Sigmoid colon (tissue), 7 donors: ENCODE data around the gene VPS37B. TPM values are rescaled to one million over a fixed set of nuclear protein-coding genes. Genes with fewer than 3 reads are reported as not detected.
A peak's percentile ranks its signal among the peaks of the same experiment; 100 is the strongest.

Experiments
- DNase-seq: peaks from one replicate; pipeline ENCODE4 v3.0.0-alpha.2; 2019
- H3K27ac ChIP-seq, 4 donors: fragments of 200-600 bp; sonication (generic); one replicate each; pipeline ENCODE4 v1.5.1; 2016 to 2019; ENCODE audit warnings: mild to moderate bottlenecking in 1 of 4
- H3K27me3 ChIP-seq, 3 donors: fragments of 200-600 bp; sonication (generic); one replicate each; pipeline ENCODE4 v1.5.1; 2019; ENCODE audit warnings: mild to moderate bottlenecking in 1 of 3
- H3K36me3 ChIP-seq, 4 donors: fragments of 200-600 bp; sonication (generic); one replicate each; pipeline ENCODE4 v1.5.1; 2016 to 2019
- H3K4me1 ChIP-seq, 4 donors: fragments of 200-600 bp; sonication (generic); one replicate each; pipeline ENCODE4 v1.5.1; 2017 to 2019
- H3K4me3 ChIP-seq, 4 donors: fragments of 200-600 bp; sonication (generic); one replicate each; pipeline ENCODE4 v1.5.1; 2017 to 2019; ENCODE audit warnings: mild to moderate bottlenecking in 2 of 4, moderate library complexity in 1 of 4
- H3K9me3 ChIP-seq, 4 donors: fragments of 200-600 bp in 3 of 4; sonication (generic) in 3 of 4; one replicate each; pipeline versions ENCODE4 v1.5.1 to v1.6.1; 2013 to 2019
- CTCF ChIP-seq, 4 experiments: fragments of 450-650 bp in 3 of 4; fragments of 200-600 bp in 1 of 4; IDR thresholded peaks; one replicate each; pipeline ENCODE4 v1.5.1; 2016 to 2019; ENCODE audit warnings: antibody characterized with exemption in 4 of 4, mild to moderate bottlenecking in 3 of 4, moderate library complexity in 2 of 4
- EP300 ChIP-seq, 4 donors: sonication (generic); formaldehyde crosslinking; IDR thresholded peaks; one replicate each; pipeline ENCODE4 v1.6.1; 2017; ENCODE audit warnings: antibody characterized with exemption in 4 of 4
- POLR2A ChIP-seq, 2 donors: fragments of 450-650 bp; IDR thresholded peaks; one replicate each; pipeline ENCODE4 v1.6.1; 2016; ENCODE audit warnings: antibody characterized with exemption in 2 of 2, mild to moderate bottlenecking in 2 of 2, moderate library complexity in 2 of 2
- POLR2AphosphoS5 ChIP-seq, 4 donors: sonication (generic); formaldehyde crosslinking; IDR thresholded peaks; one replicate each; pipeline ENCODE4 v1.6.1; 2017; ENCODE audit warnings: antibody characterized with exemption in 4 of 4
- WGBS, 2 donors: extraction: QIAGEN DNeasy Blood & Tissue Kit; methylation state at CpG; one replicate each; pipeline ENCODE4 v1.1.7; 2013; 5-methylcytosine and 5-hydroxymethylcytosine counted together
- intact Hi-C: fragments of 100-400 bp; cut with DNase I; formaldehyde crosslinking; loops from one replicate; pipeline ENCODE4 v1.15.1; 2023
- polyA plus RNA-seq, 3 donors: library from polyadenylated mRNA; stranded (reverse); fragments of 200-250 nt; gene quantifications; one replicate each; pipeline ENCODE4 v1.2.3, GENCODE V29; 2013
- total RNA-seq, 4 donors: library from RNA; depleted of rRNA; stranded (reverse); fragments of >200 nt; gene quantifications; one replicate each; pipeline ENCODE4 v1.1.0, GENCODE V29; 2016
- donor health status: healthy with polysubstance abuse.
- donor health status: Bipolar disorder and iron deficiency.
- donor health status: healthy.

VPS37B gene
- total and polyA plus RNA-seq, 7 donors: 8.6 to 64.7 (median 17.2) TPM

- Histone ChIP-seq H3K27me3 (no peaks in the 10 kb centered on the region), H3K36me3 (peaks cover 0 to 9% (median 1%) of the 10 kb centered on the region in 4 donors), H3K4me3 (no peak overlapping the region), H3K27ac (peak overlapping the region in 1 of 4 donors; percentile 64), H3K9me3 (no peaks in the 10 kb centered on the region), H3K4me1 (peaks cover 0 to 10% (median 8%) of the 10 kb centered on the region in 4 donors)
- intact Hi-C loops: loop anchor here (2.0 kb wide), 1 partner anchor 375 kb away; no protein-coding TSS in a partner anchor
- 71 to 80% methylated on average over 5 of the region's 5 CpGs for WGBS, 2 donors
- no peak for TF ChIP-seq POLR2A (IDR thresholded peaks at IDR 0.05)
- TF ChIP-seq CTCF (IDR thresholded peaks at IDR 0.05): no peak
- no peak for TF ChIP-seq EP300 (IDR thresholded peaks at IDR 0.05)
- TF ChIP-seq POLR2AphosphoS5 (IDR thresholded peaks at IDR 0.05): no peak
- DNase-seq: no peak
Measured at GRCh38 chr12:122861587-122861970, 34.3 kb downstream of the VPS37B start.

GRCh38 chr12:122860854-122861586, 34.9 kb downstream of the VPS37B start:
- intact Hi-C loops: loop anchor here (1.0 to 2.0 kb wide), 2 partner anchors 91 to 376 kb away; no protein-coding TSS in a partner anchor
- no peak for TF ChIP-seq POLR2A (IDR thresholded peaks at IDR 0.05)
- TF ChIP-seq POLR2AphosphoS5 (IDR thresholded peaks at IDR 0.05): no peak
- no peak for TF ChIP-seq CTCF (IDR thresholded peaks at IDR 0.05)
- no peak for TF ChIP-seq EP300 (IDR thresholded peaks at IDR 0.05)
- peaks cover 0 to 5% (median 0%) of the 10 kb centered on the region in 4 donors for H3K36me3 ChIP-seq
- H3K27me3 ChIP-seq: no peaks in the 10 kb centered on the region
- peaks cover 0 to 10% (median 8%) of the 10 kb centered on the region in 4 donors for H3K4me1 ChIP-seq
- H3K4me3 ChIP-seq: no peak overlapping the region
- no peaks in the 10 kb centered on the region for H3K9me3 ChIP-seq
- 84 to 90% methylated on average over 23 of the region's 23 CpGs for WGBS, 2 donors
- peak overlapping the region in 2 of 4 donors; percentile 14 to 64 for H3K27ac ChIP-seq
- no peak for DNase-seq

- H3K27ac ChIP-seq: peak overlapping the region in 2 of 4 donors; percentile 14 to 62
- peak; percentile 92 for DNase-seq
- TF ChIP-seq POLR2AphosphoS5 (IDR thresholded peaks at IDR 0.05) (no peak), CTCF (IDR thresholded peaks at IDR 0.05) (peak; percentile 91 to 97 (median 95))
Measured at GRCh38 chr12:122860040-122860853, 35.7 kb downstream of the VPS37B start.

GRCh38 chr12:122859303-122860039, 36.5 kb downstream of the VPS37B start:
- intact Hi-C loops: loop anchor here (1.0 to 2.0 kb wide), 2 partner anchors 93 to 377 kb away; no protein-coding TSS in a partner anchor
- Histone ChIP-seq H3K27me3 (no peaks in the 10 kb centered on the region), H3K4me1 (peaks cover 0 to 10% (median 8%) of the 10 kb centered on the region in 4 donors), H3K27ac (no peak overlapping the region), H3K9me3 (no peaks in the 10 kb centered on the region), H3K36me3 (no peaks in the 10 kb centered on the region), H3K4me3 (no peak overlapping the region)
- TF ChIP-seq CTCF (IDR thresholded peaks at IDR 0.05) (no peak), POLR2A (IDR thresholded peaks at IDR 0.05) (no peak), POLR2AphosphoS5 (IDR thresholded peaks at IDR 0.05) (no peak), EP300 (IDR thresholded peaks at IDR 0.05) (no peak)
- no peak for DNase-seq
- WGBS, 2 donors: 87 to 89% methylated on average over 26 of the region's 26 CpGs

More at GRCh38 chr12:122860040-122860853, 35.7 kb downstream of the VPS37B start:
- Histone ChIP-seq H3K4me1 (peaks cover 0 to 10% (median 8%) of the 10 kb centered on the region in 4 donors), H3K4me3 (no peak overlapping the region), H3K36me3 (no peaks in the 10 kb centered on the region), H3K27me3 (no peaks in the 10 kb centered on the region), H3K9me3 (no peaks in the 10 kb centered on the region)
- 37 to 47% methylated on average over 28 of the region's 28 CpGs for WGBS, 2 donors
- intact Hi-C loops: loop anchor here (1.0 to 2.0 kb wide), 2 partner anchors 92 to 377 kb away; no protein-coding TSS in a partner anchor
